GM21390 (cell line): ENCODE measurements around the gene CDH22.

Source experiments
- ATAC-seq: cut with Tn5 transposase; IDR thresholded peaks from one replicate; pipeline ENCODE4 v1.9.1; 2021; ENCODE audit not compliant: unreplicated experiment

CDH22 gene

GRCh38 chr20:46127396-46128010 is 180.8 kb downstream of the CDH22 start:
- no peak for ATAC-seq

- ATAC-seq, result no peak
Observed at GRCh38 chr20:46126440-46127056, 181.8 kb downstream of the CDH22 start.
